Ramos (cell line): ENCODE data around the gene CHEK1.
"Not testable (repeated sequence)": the region's sequence is repeated elsewhere in the genome, so short reads cannot be mapped to it uniquely, and the experiment has no call there.

Experiments used
- in situ Hi-C: fragments of 300-500 bp; cut with MboI; formaldehyde crosslinking; loops from one replicate; pipeline ENCODE4 v1.14.3; 2022; ENCODE audit warnings: low sequenced_read_pairs; ENCODE audit not compliant: unreplicated experiment

The CHEK1 gene

DNA sequence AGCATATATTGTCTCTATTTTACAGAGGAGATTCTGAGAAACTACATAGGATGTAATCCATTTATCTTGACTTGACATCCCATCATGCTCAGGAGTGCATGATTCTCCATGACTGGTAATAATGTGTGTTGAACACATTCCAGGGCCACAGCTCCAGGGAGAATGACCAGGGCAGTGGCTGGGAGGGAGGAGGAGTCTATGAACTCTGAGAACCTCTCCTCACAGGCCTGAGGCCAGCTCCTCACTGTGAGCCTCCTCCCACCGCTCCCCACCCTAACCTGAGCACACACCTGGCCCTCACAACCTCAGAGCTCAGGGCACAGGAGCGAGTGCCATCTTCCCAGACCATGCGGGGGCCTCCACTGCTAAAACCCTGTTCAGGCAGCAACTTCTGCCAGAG is 63.7 kb downstream of the CHEK1 start:
- in situ Hi-C loops, result no loop called here

GRCh38 chr11:125689274-125689859 is 64.4 kb downstream of the CHEK1 start:
- in situ Hi-C loops, result no loop called here

- in situ Hi-C loops, result no loop called here
Observed at GRCh38 chr11:125690006-125690405, 65.0 kb downstream of the CHEK1 start.

GRCh38 chr11:125692887-125693286 is 67.9 kb downstream of the CHEK1 start:
- in situ Hi-C loops, result no loop called here

DNA sequence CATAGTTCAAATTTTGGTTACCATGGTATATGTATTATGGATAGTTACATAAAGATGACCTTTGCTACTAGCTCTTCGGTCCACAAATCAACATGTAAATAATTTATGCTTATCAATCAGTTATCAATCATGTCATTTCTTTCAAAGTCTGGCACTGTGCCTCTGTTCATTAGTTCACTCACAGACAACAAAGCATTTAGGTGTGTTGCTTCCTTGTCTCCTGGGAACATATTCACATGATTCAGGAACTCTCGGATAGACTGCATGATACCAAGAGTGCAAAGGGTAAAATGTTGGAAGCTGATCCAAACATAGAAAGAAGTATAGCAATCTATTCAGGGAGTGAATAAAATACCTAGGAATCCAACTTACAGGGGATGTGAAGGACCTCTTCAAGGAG is 70.0 kb downstream of the CHEK1 start:
- in situ Hi-C loops, result no loop called here

DNA sequence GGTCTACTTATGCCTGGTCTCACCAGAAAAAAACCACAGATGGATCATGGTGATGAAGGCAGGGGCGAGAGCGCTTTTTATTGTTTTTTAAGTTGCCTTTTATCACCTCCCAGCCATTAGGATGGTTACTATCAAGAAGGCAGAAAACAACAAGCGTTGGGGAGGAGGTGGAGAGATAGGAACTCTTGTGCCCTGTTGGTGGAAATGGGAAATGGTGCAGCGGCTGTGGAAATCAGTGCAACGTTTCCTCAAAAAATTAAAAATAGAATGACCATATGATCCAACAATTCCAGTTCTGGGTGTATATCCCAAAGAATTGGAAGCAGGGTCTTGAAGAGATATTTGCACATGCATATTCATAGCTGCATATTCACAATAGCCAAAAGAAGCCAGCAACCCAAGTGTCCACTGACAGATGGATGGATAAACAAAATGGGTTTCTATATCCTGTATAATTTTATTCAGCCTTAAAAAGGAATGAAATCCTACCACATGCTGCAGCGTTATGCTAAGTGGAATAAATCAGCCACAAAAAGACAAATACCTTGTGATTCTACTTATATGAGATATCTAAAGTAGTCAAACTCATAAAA is 76.2 kb downstream of the CHEK1 start:
- in situ Hi-C loops, result no loop called here

GRCh38 chr11:125701858-125702621 is 77.1 kb downstream of the CHEK1 start:
- in situ Hi-C loops, result no loop called here

DNA sequence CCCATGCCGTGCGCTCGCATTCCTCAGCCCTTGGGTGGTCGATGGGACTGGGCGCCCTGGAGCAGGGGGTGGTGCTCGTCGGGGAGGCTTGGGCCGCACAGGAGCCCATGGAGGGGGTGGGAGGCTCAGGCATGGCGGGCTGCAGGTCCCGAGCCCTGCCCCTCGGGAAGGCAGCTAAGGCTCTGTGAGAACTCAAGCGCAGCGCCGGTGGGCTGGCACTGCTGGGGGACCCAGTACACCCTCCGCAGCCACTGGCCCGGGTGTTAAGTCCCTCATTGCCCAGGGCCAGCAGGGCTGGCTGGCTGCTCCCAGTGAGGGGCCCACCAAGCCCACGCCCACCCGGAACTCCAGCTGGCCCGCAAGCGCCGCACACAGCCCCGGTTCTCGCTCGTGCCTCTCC is 79.7 kb downstream of the CHEK1 start:
- in situ Hi-C loops, result not testable (repeated sequence)

DNA sequence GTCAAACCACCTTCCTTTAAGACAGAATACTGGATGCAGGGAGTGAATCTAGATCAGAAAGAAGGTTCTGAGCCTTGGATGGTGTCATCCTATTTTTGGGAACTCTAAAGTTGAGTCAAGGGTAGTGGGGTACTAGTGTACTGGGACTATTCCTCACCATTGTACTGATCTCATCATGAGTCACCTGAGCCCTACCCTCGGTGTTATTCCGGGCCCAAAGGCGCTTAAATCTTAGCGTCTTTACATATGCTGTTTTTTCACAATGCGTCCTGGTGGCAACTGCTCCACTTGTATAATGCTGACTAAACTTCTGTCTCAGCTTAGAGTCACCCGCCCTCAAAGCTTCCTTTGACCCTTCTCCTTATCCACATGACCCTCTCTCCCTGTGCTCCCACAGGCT is 95.8 kb downstream of the CHEK1 start:
- in situ Hi-C loops, result no loop called here

DNA sequence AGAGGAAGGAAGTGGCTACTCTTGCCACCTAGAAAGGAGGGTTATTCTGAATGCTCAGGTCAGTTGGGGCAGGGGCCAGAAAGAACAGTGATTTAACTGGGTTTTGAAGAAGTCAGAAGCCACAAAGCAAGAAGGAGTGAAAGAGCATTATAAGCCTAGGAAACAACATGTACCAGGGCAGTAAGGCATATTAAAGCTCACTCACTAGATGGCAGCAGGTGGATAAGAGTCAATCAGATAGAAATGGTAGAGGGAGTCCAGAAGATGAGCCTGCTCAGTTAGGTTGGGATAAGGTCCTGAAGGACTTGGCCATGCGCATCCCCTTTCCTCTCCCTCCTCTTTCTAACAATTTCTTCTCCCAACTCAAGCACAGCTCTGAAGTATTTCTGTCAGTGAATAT is 99.2 kb downstream of the CHEK1 start:
- in situ Hi-C loops, result no loop called here
